Ishikawa (cell line): ENCODE results near the gene NPSR1.

Experiments used
- CEBPB ChIP-seq: IDR thresholded peaks from 2 replicates; pipeline ENCODE4 v1.6.1; 2012
- EGR1 ChIP-seq: IDR thresholded peaks from 2 replicates; pipeline ENCODE4 v1.6.1; 2012
- NFIC ChIP-seq: IDR thresholded peaks from 2 replicates; pipeline ENCODE4 v1.6.1; 2012
- TAF1 ChIP-seq: IDR thresholded peaks from 2 replicates; pipeline ENCODE4 v1.6.1; 2012; ENCODE audit warnings: low read depth, mild to moderate bottlenecking
- ZBTB7A ChIP-seq: IDR thresholded peaks from 2 replicates; pipeline ENCODE4 v1.6.1; 2012; ENCODE audit warnings: low read depth
- TF ChIP-seq, protein P1 (sequence below): IDR thresholded peaks from 2 replicates; pipeline ENCODE4 v1.6.1; 2012; ENCODE audit warnings: low read depth, mild to moderate bottlenecking
- TF ChIP-seq, protein P2 (sequence below): IDR thresholded peaks from 2 replicates; pipeline ENCODE4 v1.6.1; 2012

DNA sequence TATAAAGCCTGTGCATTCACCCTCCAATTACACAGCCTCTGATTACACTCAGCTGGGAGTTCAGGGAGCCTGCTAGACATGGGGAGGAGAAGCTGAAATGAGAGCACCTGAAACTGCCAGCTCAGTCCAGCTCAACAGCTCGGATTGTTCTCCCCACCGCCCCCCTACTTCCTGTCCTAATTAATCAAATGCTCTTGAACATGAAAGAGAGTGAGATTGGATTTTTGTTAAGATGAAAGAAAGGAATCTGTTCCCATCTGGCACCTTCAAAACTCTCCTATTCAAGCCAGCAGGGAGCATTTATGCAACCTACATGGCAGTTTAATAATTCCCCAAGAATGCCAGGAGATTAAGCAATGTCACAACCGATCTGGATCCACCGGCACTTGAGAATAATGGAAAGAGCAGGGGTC is 98.0 kb downstream of the NPSR1 start:
- TF ChIP-seq, protein P1, sequence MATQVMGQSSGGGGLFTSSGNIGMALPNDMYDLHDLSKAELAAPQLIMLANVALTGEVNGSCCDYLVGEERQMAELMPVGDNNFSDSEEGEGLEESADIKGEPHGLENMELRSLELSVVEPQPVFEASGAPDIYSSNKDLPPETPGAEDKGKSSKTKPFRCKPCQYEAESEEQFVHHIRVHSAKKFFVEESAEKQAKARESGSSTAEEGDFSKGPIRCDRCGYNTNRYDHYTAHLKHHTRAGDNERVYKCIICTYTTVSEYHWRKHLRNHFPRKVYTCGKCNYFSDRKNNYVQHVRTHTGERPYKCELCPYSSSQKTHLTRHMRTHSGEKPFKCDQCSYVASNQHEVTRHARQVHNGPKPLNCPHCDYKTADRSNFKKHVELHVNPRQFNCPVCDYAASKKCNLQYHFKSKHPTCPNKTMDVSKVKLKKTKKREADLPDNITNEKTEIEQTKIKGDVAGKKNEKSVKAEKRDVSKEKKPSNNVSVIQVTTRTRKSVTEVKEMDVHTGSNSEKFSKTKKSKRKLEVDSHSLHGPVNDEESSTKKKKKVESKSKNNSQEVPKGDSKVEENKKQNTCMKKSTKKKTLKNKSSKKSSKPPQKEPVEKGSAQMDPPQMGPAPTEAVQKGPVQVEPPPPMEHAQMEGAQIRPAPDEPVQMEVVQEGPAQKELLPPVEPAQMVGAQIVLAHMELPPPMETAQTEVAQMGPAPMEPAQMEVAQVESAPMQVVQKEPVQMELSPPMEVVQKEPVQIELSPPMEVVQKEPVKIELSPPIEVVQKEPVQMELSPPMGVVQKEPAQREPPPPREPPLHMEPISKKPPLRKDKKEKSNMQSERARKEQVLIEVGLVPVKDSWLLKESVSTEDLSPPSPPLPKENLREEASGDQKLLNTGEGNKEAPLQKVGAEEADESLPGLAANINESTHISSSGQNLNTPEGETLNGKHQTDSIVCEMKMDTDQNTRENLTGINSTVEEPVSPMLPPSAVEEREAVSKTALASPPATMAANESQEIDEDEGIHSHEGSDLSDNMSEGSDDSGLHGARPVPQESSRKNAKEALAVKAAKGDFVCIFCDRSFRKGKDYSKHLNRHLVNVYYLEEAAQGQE, result no peak
- TF ChIP-seq NFIC, result peak; percentile 70
- TF ChIP-seq TAF1, result no peak
- TF ChIP-seq, protein P2, sequence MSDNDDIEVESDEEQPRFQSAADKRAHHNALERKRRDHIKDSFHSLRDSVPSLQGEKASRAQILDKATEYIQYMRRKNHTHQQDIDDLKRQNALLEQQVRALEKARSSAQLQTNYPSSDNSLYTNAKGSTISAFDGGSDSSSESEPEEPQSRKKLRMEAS, result peak; percentile 12; the same call in 1 of the 2 replicates
- no peak for TF ChIP-seq ZBTB7A
- peak; percentile 96 for TF ChIP-seq CEBPB
- peak; percentile 48; the same call in 1 of the 2 replicates for TF ChIP-seq EGR1
